Brain microvascular endothelial cell (primary cell): Measurements from ENCODE around the gene GPR137C.

Source experiments
- DNase-seq: peaks from one replicate; pipeline ENCODE4 v3.0.0-alpha.2; 2020
- H3K27ac ChIP-seq: fragments of 250-450 bp; sonication (Bioruptor Pico); 2 replicates; pipeline ENCODE4 v1.5.1; 2020; ENCODE audit warnings: mild to moderate bottlenecking, moderate library complexity
- H3K27me3 ChIP-seq: fragments of 250-450 bp; sonication (Bioruptor Pico); replicated peaks from 2 replicates; pipeline ENCODE4 v1.5.1; 2020; ENCODE audit warnings: mild to moderate bottlenecking
- H3K36me3 ChIP-seq: fragments of 250-450 bp; sonication (Bioruptor Pico); replicated peaks from 2 replicates; pipeline ENCODE4 v1.5.1; 2020; ENCODE audit warnings: mild to moderate bottlenecking
- H3K4me3 ChIP-seq: 2 replicates; pipeline ENCODE4 v1.5.1; 2011; ENCODE audit warnings: low read depth, mild to moderate bottlenecking, control low read depth, low read length, moderate library complexity
- CTCF ChIP-seq: IDR thresholded peaks from 2 replicates; pipeline ENCODE4 v1.5.1; 2011; ENCODE audit warnings: low read depth, mild to moderate bottlenecking, moderate library complexity, low read length, control low read depth, inconsistent platforms; ENCODE audit errors: missing control alignments
- in situ Hi-C: cut with HindIII; loops from 2 replicates; pipeline ENCODE4 v1.10.0; 2017; ENCODE audit warnings: low sequenced_read_pairs, low pct_ligation_motif_present

The GPR137C gene

GRCh38 chr14:52547027-52547426, 5.6 kb upstream of the GPR137C start:
- Histone ChIP-seq H3K4me3 (no peak overlapping the region), H3K27me3 (no peaks in the 10 kb centered on the region), H3K36me3 (no peaks in the 10 kb centered on the region), H3K27ac (no peak overlapping the region)
- no peak for DNase-seq
- TF ChIP-seq CTCF, result no peak
- in situ Hi-C loops, result no loop called here

GRCh38 chr14:52547526-52547925, 5.1 kb upstream of the GPR137C start:
- H3K27ac ChIP-seq, result no peak overlapping the region
- H3K27me3 ChIP-seq, result no peaks in the 10 kb centered on the region
- DNase-seq, result no peak

GRCh38 chr14:52550661-52551060, 2.0 kb upstream of the GPR137C start:
- H3K36me3 ChIP-seq, result no peaks in the 10 kb centered on the region
- H3K27me3 ChIP-seq, result no peaks in the 10 kb centered on the region
- TF ChIP-seq CTCF, result no peak
- H3K27ac ChIP-seq, result no peak overlapping the region
- no peak overlapping the region for H3K4me3 ChIP-seq
- in situ Hi-C loops, result no loop called here
- DNase-seq, result no peak

More at GRCh38 chr14:52547526-52547925, 5.1 kb upstream of the GPR137C start:
- TF ChIP-seq CTCF, result no peak
- no peaks in the 10 kb centered on the region for H3K36me3 ChIP-seq
- in situ Hi-C loops, result no loop called here
- no peak overlapping the region for H3K4me3 ChIP-seq

- Histone ChIP-seq H3K27ac (no peak overlapping the region), H3K4me3 (peak overlapping the region; percentile 78), H3K36me3 (no peaks in the 10 kb centered on the region), H3K27me3 (no peaks in the 10 kb centered on the region)
- TF ChIP-seq CTCF, result no peak
- in situ Hi-C loops, result no loop called here
- DNase-seq, result no peak
These were observed 1.4 kb upstream of the GPR137C start for GRCh38 chr14:52551205-52551604.

DNA sequence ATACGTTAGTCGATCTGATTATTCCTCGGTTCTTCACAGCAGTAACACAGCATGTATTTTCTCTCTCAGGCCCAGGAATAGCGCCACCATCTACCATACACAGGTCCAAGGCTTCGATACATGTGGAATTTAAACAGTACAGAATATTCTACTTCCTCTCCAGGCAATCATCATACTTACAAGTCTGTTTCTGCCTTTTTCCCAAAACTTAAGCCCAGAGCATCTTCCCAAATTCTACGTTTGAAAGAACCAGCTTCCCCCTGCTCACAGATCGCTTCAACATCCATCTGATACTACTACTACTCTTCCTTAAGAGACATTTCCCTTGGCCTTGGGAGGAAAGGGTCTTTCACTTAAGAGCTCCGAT, 957 bp upstream of the GPR137C start:
- in situ Hi-C loops, result no loop called here
- H3K36me3 ChIP-seq, result no peaks in the 10 kb centered on the region
- peak; percentile 61 for TF ChIP-seq CTCF
- peak; percentile 25 for DNase-seq
- peak overlapping the region; percentile 72 for H3K27ac ChIP-seq
- peak overlapping the region; percentile 78 for H3K4me3 ChIP-seq
- H3K27me3 ChIP-seq, result no peaks in the 10 kb centered on the region

DNA sequence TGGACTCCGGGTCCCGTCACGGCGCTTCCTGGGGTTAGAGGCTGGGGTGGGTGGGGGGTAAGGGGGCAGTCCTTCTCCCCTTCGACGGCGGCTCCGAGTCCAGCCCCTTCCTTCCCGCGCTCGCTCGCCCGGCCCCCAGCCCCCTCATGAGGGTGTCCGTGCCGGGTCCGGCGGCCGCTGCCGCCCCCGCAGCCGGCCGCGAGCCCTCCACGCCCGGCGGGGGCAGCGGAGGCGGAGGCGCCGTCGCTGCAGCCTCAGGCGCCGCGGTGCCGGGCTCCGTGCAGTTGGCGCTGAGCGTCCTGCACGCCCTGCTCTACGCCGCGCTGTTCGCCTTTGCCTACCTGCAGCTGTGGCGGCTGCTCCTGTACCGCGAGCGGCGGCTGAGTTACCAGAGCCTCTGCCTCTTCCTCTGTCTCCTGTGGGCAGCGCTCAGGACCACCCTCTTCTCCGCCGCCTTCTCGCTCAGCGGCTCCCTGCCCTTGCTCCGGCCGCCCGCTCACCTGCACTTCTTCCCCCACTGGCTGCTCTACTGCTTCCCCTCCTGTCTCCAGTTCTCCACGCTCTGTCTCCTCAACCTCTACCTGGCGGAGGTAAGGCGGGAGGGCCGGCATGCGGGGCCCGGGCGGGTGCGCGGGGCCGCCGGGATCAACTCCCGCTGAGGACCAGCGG, 500 bp downstream of the GPR137C start:
- no peaks in the 10 kb centered on the region for H3K36me3 ChIP-seq
- H3K27me3 ChIP-seq, result no peaks in the 10 kb centered on the region
- DNase-seq, result no peak
- in situ Hi-C loops, result no loop called here
- no peak for TF ChIP-seq CTCF
- peak overlapping the region; percentile 69 for H3K4me3 ChIP-seq
- H3K27ac ChIP-seq, result no peak overlapping the region
